BLaER1 treated with 17β-estradiol and CSF1 and Interleukin-3, amounts not matched to agents 10 nM and 100 nM (cell line): ENCODE measurements around the gene CHCHD10.

Experiments
- H3K27ac ChIP-seq, 11 experiments: shearing (Covaris generic); formaldehyde crosslinking; 2 replicates each; pipeline ENCODE4 v1.8.1; 2022
- H3K27me3 ChIP-seq, 11 experiments: shearing (Covaris generic); formaldehyde crosslinking; 2 replicates each; pipeline ENCODE4 v1.8.1; 2022
- H3K36me3 ChIP-seq, 11 experiments: shearing (Covaris generic); formaldehyde crosslinking; 2 replicates each; pipeline ENCODE4 v1.8.1; 2022
- H3K4me1 ChIP-seq, 10 experiments: shearing (Covaris generic); formaldehyde crosslinking; 2 replicates each; pipeline ENCODE4 v1.8.1; 2022
- H3K4me2 ChIP-seq, 11 experiments: shearing (Covaris generic); formaldehyde crosslinking; 2 replicates each; pipeline ENCODE4 v1.8.1; 2022
- H3K4me3 ChIP-seq, 10 experiments: shearing (Covaris generic); formaldehyde crosslinking; 2 replicates each; pipeline ENCODE4 v1.8.1; 2022
- H3K9ac ChIP-seq, 11 experiments: shearing (Covaris generic); formaldehyde crosslinking; 2 replicates each; pipeline ENCODE4 v1.8.1; 2022
- H3K9me3 ChIP-seq, 11 experiments: shearing (Covaris generic); formaldehyde crosslinking; replicated peaks in 1 of 11; 2 replicates each; pipeline ENCODE4 v1.8.1; 2022
- H4K20me1 ChIP-seq, 11 experiments: shearing (Covaris generic); formaldehyde crosslinking; 2 replicates each; pipeline ENCODE4 v1.8.1; 2022
- Cebpa-rat ChIP-seq, 11 experiments: shearing (Covaris generic); IDR thresholded peaks; 2 replicates each; pipeline ENCODE4 v1.8.1; 2022

Gene CHCHD10

DNA sequence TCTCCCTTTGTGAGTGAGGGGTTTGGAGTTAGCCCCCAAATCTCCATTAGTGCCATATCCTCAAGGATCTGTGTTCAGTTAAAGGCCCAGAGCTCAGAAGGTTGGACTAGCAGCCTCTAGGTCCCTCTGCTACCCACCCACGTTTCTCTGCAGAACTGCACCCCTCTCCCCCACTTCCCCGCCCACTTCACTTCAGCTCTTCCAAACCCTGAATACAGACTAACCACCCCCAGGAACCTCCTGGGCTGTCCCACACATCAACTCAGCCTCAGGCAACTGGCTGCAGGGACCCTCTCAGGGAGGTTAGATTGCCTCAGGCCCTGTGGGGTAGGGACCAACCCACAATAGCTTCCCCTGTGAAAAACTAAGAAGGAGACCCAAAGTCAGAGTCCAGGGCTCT, 14.4 kb downstream of the CHCHD10 start:
- TF ChIP-seq Cebpa-rat (IDR thresholded peaks at IDR 0.05), result no peak
- H3K9me3 ChIP-seq, result no peaks in the 10 kb centered on the region
- H3K9ac ChIP-seq, result peak overlapping the region in 8 of 11 experiments; percentile 25 to 99 (median 96); a peak in 16 of 22 replicates
- H3K4me2 ChIP-seq, result peak overlapping the region; percentile 42 to 99 (median 94); a peak in 20 of 22 replicates
- H3K27me3 ChIP-seq, result no peaks in the 10 kb centered on the region
- peaks cover 34 to 93% (median 86%) of the 10 kb centered on the region in 10 experiments for H3K4me1 ChIP-seq
- peaks cover 0 to 7% (median 0%) of the 10 kb centered on the region in 11 experiments; a peak in 1 of 22 replicates for H4K20me1 ChIP-seq
- H3K4me3 ChIP-seq, result peak overlapping the region in 7 of 10 experiments; percentile 3 to 80 (median 73); a peak in 12 of 20 replicates
- H3K27ac ChIP-seq, result peak overlapping the region in 8 of 11 experiments; percentile 93 to 100 (median 98); a peak in 16 of 22 replicates
- H3K36me3 ChIP-seq, result no peaks in the 10 kb centered on the region

DNA sequence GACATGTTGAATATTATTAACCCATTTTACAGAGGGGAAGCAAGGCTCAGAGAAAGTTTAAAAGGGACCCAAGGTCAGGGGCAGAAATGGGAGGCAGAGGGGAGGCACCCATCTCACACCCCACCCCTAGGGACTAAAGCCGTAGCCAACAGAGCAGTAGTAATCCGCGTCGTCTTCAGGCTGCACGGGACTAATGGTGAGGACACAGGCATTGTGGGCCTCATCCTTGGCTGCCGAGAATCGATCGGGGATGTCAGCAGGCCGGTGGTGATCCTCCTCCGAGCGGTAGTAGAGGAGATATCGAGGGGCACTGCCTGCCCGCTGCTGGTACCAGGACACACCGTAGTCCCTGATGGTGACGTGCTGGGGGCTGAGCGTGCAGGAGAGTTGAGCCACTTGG, 15.0 kb downstream of the CHCHD10 start:
- TF ChIP-seq Cebpa-rat (IDR thresholded peaks at IDR 0.05), result 0 out of 22 replicates have a peak, but pooled peaks of 1 of the 11 experiments have one; percentile 5
- Histone ChIP-seq H3K4me1 (peaks cover 39 to 93% (median 89%) of the 10 kb centered on the region in 10 experiments), H3K9ac (peak overlapping the region in 9 of 11 experiments; percentile 28 to 99 (median 96); a peak in 17 of 22 replicates), H3K27me3 (no peaks in the 10 kb centered on the region), H3K4me3 (peak overlapping the region in 7 of 10 experiments; percentile 72 to 88 (median 79); a peak in 14 of 20 replicates), H3K4me2 (peak overlapping the region; percentile 74 to 99 (median 94)), H4K20me1 (peaks cover 0 to 11% (median 0%) of the 10 kb centered on the region in 11 experiments; a peak in 2 of 22 replicates), H3K9me3 (no peaks in the 10 kb centered on the region), H3K36me3 (no peaks in the 10 kb centered on the region), H3K27ac (peak overlapping the region in 10 of 11 experiments; percentile 30 to 100 (median 97); a peak in 18 of 22 replicates)

DNA sequence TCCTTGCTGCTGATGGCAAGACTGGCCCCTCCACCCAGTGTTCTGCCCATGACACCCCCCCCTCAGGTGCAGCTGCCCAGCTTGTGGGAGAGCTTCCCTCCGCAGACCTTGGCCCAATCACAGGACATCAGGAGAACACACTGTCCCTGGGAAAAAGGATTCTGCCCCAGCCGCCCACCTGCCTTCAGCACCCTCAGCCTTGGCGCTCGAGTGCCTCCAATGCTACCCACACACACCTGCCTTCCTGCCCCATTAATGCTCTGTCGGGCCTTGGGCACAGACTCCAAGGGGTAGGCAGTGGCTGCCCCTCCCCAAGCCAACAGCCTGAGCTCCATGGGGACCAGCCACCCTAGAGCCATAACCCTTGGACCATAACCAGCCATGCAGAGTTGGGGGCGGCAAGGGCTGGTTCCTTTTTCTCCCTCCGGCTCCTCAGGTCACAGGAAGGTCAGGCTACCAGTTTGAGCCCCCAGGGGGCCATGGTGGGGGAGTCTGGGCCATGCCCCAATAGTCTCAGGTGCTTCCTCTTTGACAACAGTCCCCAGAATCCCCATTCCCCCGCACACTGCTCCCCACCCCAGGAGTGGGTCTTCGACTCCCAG, 15.6 kb downstream of the CHCHD10 start:
- peak overlapping the region; percentile 74 to 99 (median 94) for H3K4me2 ChIP-seq
- H3K9ac ChIP-seq, result peak overlapping the region; percentile 86 to 99 (median 92); a peak in 21 of 22 replicates
- peak overlapping the region; percentile 72 to 88 (median 79) for H3K4me3 ChIP-seq

DNA sequence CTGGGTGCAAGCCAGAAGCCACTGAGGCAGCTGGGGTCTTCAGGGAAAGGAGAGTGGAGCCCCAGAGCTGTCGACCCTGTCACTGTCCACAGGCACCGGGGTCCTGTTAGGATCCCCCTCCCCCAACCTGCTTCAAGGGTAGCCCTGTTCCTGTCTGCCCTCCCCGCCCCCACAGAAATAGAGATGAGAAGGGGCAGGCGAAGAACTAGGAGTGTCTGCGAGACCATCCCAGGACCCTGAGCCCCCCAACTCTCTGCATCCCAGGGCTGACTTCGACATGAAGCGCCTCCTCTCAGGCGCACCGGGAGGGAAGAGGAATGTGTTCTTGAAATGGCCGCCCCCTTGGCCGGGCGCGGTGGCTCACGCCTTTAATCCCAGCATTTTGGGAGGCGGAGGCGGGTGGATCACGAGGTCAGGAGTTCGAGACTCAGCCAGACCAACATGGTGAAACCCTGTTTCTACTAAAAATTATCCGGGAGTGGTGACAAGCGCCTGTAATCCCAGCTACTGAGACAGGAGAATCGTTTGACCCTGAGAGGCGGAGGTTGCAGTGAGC, 16.3 kb downstream of the CHCHD10 start:
- Histone ChIP-seq H3K9me3 (no peaks in the 10 kb centered on the region), H3K27ac (peak overlapping the region; percentile 86 to 100 (median 96)), H3K9ac (peak overlapping the region; percentile 86 to 99 (median 92)), H3K4me3 (peak overlapping the region; percentile 72 to 88 (median 79)), H3K36me3 (peaks cover 0 to 8% (median 0%) of the 10 kb centered on the region in 11 experiments; a peak in 4 of 22 replicates), H3K27me3 (no peaks in the 10 kb centered on the region), H4K20me1 (peaks cover 0 to 18% (median 0%) of the 10 kb centered on the region in 11 experiments; a peak in 3 of 22 replicates), H3K4me2 (peak overlapping the region; percentile 74 to 99 (median 94)), H3K4me1 (peaks cover 42 to 93% (median 88%) of the 10 kb centered on the region in 10 experiments)
- no peak for TF ChIP-seq Cebpa-rat (IDR thresholded peaks at IDR 0.05)

More for the DNA sequence above, 15.6 kb downstream of the CHCHD10 start:
- H3K36me3 ChIP-seq, result peaks cover 0 to 3% (median 0%) of the 10 kb centered on the region in 11 experiments; a peak in 2 of 22 replicates
- peak overlapping the region; percentile 86 to 100 (median 96); a peak in 21 of 22 replicates for H3K27ac ChIP-seq
- no peak for TF ChIP-seq Cebpa-rat (IDR thresholded peaks at IDR 0.05)
- H3K27me3 ChIP-seq, result no peaks in the 10 kb centered on the region
- H4K20me1 ChIP-seq, result peaks cover 0 to 16% (median 0%) of the 10 kb centered on the region in 11 experiments; a peak in 2 of 22 replicates
- H3K4me1 ChIP-seq, result peaks cover 42 to 93% (median 88%) of the 10 kb centered on the region in 10 experiments
- no peaks in the 10 kb centered on the region for H3K9me3 ChIP-seq

DNA sequence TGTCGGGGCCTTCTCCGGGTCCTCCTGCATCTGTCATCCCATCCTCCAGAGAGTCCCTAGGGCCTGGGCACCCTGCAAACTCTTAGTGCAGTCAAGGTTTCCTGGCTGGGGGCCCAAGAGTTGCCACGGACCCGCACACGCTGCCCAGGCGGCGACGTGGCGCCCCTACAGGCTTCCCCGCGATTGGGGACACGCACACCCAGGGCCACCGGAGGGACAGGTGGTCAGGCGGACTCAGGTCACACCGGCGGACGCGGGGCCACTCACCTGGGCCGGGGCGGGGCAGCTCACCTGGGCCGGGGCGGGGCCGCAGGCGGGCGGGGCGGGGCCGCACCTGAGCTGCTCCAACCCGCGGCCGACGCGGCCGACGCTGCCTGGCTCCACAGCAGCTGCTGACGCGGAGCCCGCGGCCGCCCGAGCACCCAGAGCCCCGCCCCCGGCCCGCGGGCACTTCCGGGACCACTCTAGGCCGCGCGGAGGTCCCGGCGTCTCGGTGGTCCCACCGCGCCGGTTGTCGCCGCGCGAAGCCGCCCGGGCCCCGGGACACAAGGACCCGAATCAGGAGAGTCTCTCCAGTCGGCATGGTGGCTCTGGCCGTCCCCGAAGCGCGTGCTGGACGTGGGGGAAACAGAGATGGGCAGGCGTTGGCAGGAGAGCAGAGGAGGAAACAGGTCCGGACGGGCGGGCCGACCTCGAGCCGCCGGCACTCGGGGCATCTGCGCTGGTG, 16.9 kb downstream of the CHCHD10 start, which contains the start of gene ZNF70:
TSS of gene ZNF70 (minus strand) at position 399 of the 727 bp plus-strand sequence. CDS start 5,972 bp downstream, outside the sequence.
- Histone ChIP-seq H3K9ac (peak within 1 kb of the TSS; percentile 86 to 99 (median 92)), H3K27ac (peak within 1 kb of the TSS; percentile 86 to 100 (median 96)), H3K9me3 (no peaks in the 10 kb centered on the region), H4K20me1 (peaks cover 0 to 22% (median 0%) of the 10 kb centered on the region in 11 experiments; a peak in 5 of 22 replicates), H3K36me3 (peaks cover 0 to 15% (median 3%) of the 10 kb centered on the region in 11 experiments; a peak in 12 of 22 replicates), H3K4me2 (peak within 1 kb of the TSS; percentile 75 to 99 (median 94)), H3K27me3 (no peaks in the 10 kb centered on the region), H3K4me3 (peak within 1 kb of the TSS; percentile 72 to 88 (median 79)), H3K4me1 (peaks cover 49 to 92% (median 88%) of the 10 kb centered on the region in 10 experiments)
- TF ChIP-seq Cebpa-rat (IDR thresholded peaks at IDR 0.05), result no peak

DNA sequence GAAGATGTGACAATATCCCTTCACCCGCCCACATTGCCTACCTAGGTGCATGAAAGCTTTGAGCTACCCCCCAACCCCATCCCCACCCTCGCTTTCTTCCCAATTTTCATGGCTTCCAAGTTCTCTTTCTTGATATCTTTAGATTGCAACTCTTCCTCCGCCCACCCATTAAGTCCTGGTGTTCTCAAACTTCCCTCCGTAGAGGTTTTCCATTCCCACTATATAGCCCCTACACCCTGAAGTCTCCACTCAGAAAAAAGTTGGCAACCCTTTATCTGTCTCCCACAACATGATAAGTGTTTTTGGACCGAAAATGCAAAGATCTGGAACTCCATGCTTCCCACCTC, 17.4 kb downstream of the CHCHD10 start:
- H3K4me1 ChIP-seq, result peaks cover 54 to 89% (median 84%) of the 10 kb centered on the region in 10 experiments
- no peaks in the 10 kb centered on the region for H3K9me3 ChIP-seq
- peak overlapping the region; percentile 86 to 99 (median 92) for H3K9ac ChIP-seq

DNA sequence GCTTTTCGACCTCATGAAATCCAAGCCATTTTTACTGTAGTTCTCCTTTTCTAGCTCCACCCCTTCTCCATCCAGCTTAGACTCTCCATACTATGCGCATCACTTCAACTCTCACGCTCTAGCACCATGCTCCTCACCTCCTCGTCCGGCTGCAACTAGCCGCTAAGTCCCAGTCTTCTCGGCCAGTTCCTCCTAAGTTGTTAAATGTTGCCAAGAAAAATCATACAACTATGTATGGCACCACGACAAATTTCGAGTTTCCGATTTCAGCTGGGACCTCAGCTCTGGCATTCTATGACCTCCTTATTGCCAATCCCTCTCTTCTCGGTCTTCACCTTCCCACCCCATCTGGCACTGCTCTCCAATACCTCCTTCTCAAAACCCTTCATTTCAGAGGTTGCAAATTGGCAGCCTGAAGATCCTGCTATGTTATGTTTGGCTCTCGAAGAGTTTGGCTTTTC, 17.9 kb downstream of the CHCHD10 start:
- H3K4me2 ChIP-seq, result peak overlapping the region; percentile 75 to 99 (median 92)
- H3K27ac ChIP-seq, result peak overlapping the region in 6 of 11 experiments; percentile 90 to 100 (median 98); a peak in 8 of 22 replicates
- no peak for TF ChIP-seq Cebpa-rat (IDR thresholded peaks at IDR 0.05)

More for the DNA sequence above, 17.4 kb downstream of the CHCHD10 start:
- peak overlapping the region in 10 of 11 experiments; percentile 86 to 100 (median 97); a peak in 21 of 22 replicates for H3K27ac ChIP-seq
- H3K4me2 ChIP-seq, result peak overlapping the region; percentile 75 to 99 (median 92)
- peaks cover 0 to 27% (median 2%) of the 10 kb centered on the region in 11 experiments; a peak in 6 of 22 replicates for H4K20me1 ChIP-seq
- no peak for TF ChIP-seq Cebpa-rat (IDR thresholded peaks at IDR 0.05)
- peaks cover 0 to 20% (median 8%) of the 10 kb centered on the region in 11 experiments; a peak in 18 of 22 replicates for H3K36me3 ChIP-seq
- peak overlapping the region; percentile 72 to 88 (median 79) for H3K4me3 ChIP-seq
- no peaks in the 10 kb centered on the region for H3K27me3 ChIP-seq

More for the DNA sequence above, 17.9 kb downstream of the CHCHD10 start:
- H4K20me1 ChIP-seq, result peaks cover 0 to 31% (median 6%) of the 10 kb centered on the region in 11 experiments; a peak in 6 of 22 replicates
- peak overlapping the region; percentile 72 to 88 (median 79) for H3K4me3 ChIP-seq
- H3K27me3 ChIP-seq, result no peaks in the 10 kb centered on the region
- H3K9me3 ChIP-seq, result peaks cover 0 to 3% (median under 1%) of the 10 kb centered on the region in 11 experiments; a peak in 6 of 22 replicates
- peaks cover 54 to 85% (median 79%) of the 10 kb centered on the region in 10 experiments for H3K4me1 ChIP-seq
- H3K9ac ChIP-seq, result peak overlapping the region in 10 of 11 experiments; percentile 88 to 99 (median 94); a peak in 18 of 22 replicates
- peaks cover 4 to 25% (median 13%) of the 10 kb centered on the region in 11 experiments for H3K36me3 ChIP-seq
